CD4-positive, CD25-positive, alpha-beta regulatory T cell (primary cell): Measurements from ENCODE around the gene GBE1. TPM values are rescaled to one million over a fixed set of nuclear protein-coding genes. Genes with fewer than 3 reads are reported as not detected.

Source experiments
- ATAC-seq, 2 donors: fragments of 150-1000 bp; cut with Tn5 transposase; one replicate each; pipeline ENCODE4 v1.10.0; 2021; ENCODE audit warnings: low read depth in 2 of 2, moderate number of reproducible peaks in 2 of 2, moderate library complexity in 1 of 2
- DNase-seq, 3 donors: peaks; one replicate each; pipeline versions ENCODE4 v3.0.0 to v3.0.0-alpha.2; 2012 to 2022; ENCODE audit warnings: mixed read lengths in 1 of 3
- H3K27ac ChIP-seq: one replicate; pipeline ENCODE4 v1.7.0; 2013; ENCODE audit warnings: mild to moderate bottlenecking, low read length; ENCODE audit not compliant: insufficient read depth, poor library complexity, severe bottlenecking
- H3K27me3 ChIP-seq: one replicate; pipeline ENCODE4 v1.7.0; 2013; ENCODE audit warnings: low read length; ENCODE audit not compliant: control insufficient read depth, insufficient read depth
- H3K36me3 ChIP-seq: one replicate; pipeline ENCODE4 v1.7.0; 2013; ENCODE audit warnings: mild to moderate bottlenecking, low read length, moderate library complexity; ENCODE audit not compliant: control insufficient read depth, insufficient read depth
- H3K4me1 ChIP-seq: 2 replicates; pipeline ENCODE4 v1.7.0; 2013; ENCODE audit warnings: mild to moderate bottlenecking, low read length; ENCODE audit not compliant: insufficient read depth, control insufficient read depth, poor library complexity, severe bottlenecking
- H3K4me3 ChIP-seq: one replicate; pipeline ENCODE4 v1.7.0; 2013; ENCODE audit warnings: low read depth, mild to moderate bottlenecking, low read length, moderate library complexity
- H3K9me3 ChIP-seq, 2 experiments: 1 replicate in 1 of 2; 2 replicates in 1 of 2; pipeline ENCODE4 v1.7.0; 2013; ENCODE audit warnings: low read length in 2 of 2, mild to moderate bottlenecking in 1 of 2, moderate library complexity in 1 of 2; ENCODE audit not compliant: control insufficient read depth in 2 of 2
- H3K27ac Mint-ChIP-seq, 3 donors: one replicate each; pipeline ENCODE4 v1.8.0; 2020 to 2022; ENCODE audit warnings: mild to moderate bottlenecking in 3 of 3, mixed read lengths in 3 of 3, moderate library complexity in 2 of 3
- H3K27me3 Mint-ChIP-seq: one replicate; pipeline ENCODE4 v1.8.0; 2022; ENCODE audit warnings: mild to moderate bottlenecking, mixed read lengths
- H3K36me3 Mint-ChIP-seq: one replicate; pipeline ENCODE4 v1.8.0; 2020; ENCODE audit warnings: mixed read lengths
- H3K4me1 Mint-ChIP-seq, 4 donors: one replicate each; pipeline ENCODE4 v1.8.0; 2020 to 2022; ENCODE audit warnings: mixed read lengths in 4 of 4, mild to moderate bottlenecking in 1 of 4
- H3K4me3 Mint-ChIP-seq, 4 donors: one replicate each; pipeline ENCODE4 v1.8.0; 2020 to 2022; ENCODE audit warnings: mild to moderate bottlenecking in 4 of 4, mixed read lengths in 4 of 4, moderate library complexity in 3 of 4
- H3K9me3 Mint-ChIP-seq, 7 donors: one replicate each; pipeline ENCODE4 v1.8.0; 2020 to 2022; ENCODE audit warnings: mixed read lengths in 7 of 7, mild to moderate bottlenecking in 3 of 7, moderate library complexity in 2 of 7
- polyA plus RNA-seq, 4 donors: library from polyadenylated mRNA; unstranded; fragments of 300-500 nt; fragmentation: Illumina TruSeq; gene quantifications; one replicate each; pipeline ENCODE4 v1.2.3, GENCODE V29; 2021
- total RNA-seq: library from RNA; stranded (reverse); gene quantifications from one replicate; pipeline ENCODE4 v1.2.3, GENCODE V29; 2022

GBE1 gene
- total and polyA plus RNA-seq, 5 donors from 2014 or later = 5.2 to 9.7 (median 8.6) TPM

GRCh38 chr3:81484520-81484919 is 276.9 kb downstream of the GBE1 start:
- Histone ChIP-seq H3K9me3 (no peaks in the 10 kb centered on the region), H3K27ac (no peak overlapping the region), H3K4me3 (no peak overlapping the region), H3K27me3 (no peaks in the 10 kb centered on the region), H3K36me3 (no peaks in the 10 kb centered on the region), H3K4me1 (no peaks in the 10 kb centered on the region)
- peaks cover 0 to 4% (median 1%) of the 10 kb centered on the region in 7 donors for H3K9me3 Mint-ChIP-seq
- no peak for DNase-seq
- no peaks in the 10 kb centered on the region for H3K36me3 Mint-ChIP-seq
- H3K4me3 Mint-ChIP-seq = no peak overlapping the region
- H3K4me1 Mint-ChIP-seq = no peaks in the 10 kb centered on the region
- H3K27me3 Mint-ChIP-seq = no peaks in the 10 kb centered on the region
- ATAC-seq = no peak
- no peak overlapping the region for H3K27ac Mint-ChIP-seq

DNA sequence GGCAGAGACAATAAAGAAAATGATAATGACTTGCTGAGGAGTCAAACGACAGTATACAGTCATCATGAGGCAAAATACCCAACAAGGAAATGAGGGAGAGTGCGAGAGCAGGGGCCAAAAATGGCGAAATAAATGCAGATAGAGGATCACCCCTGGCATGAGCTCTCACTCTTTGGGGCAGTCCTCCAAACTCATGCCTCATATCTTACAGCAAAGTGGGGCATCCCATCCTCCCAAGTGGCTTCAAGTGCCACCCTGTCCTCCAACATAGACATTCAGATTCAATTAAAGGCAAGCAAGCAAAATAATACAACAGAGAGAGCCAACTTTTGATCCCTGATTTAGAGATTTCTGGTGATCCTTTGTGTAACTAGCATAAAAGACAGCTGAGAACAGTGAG is 278.4 kb downstream of the GBE1 start:
- no peaks in the 10 kb centered on the region for H3K27me3 ChIP-seq
- Mint-ChIP-seq H3K36me3 (no peaks in the 10 kb centered on the region), H3K27ac (no peak overlapping the region), H3K4me1 (no peaks in the 10 kb centered on the region), H3K9me3 (peaks cover 0 to 4% (median 1%) of the 10 kb centered on the region in 7 donors), H3K4me3 (no peak overlapping the region), H3K27me3 (no peaks in the 10 kb centered on the region)
- no peaks in the 10 kb centered on the region for H3K36me3 ChIP-seq
- H3K27ac ChIP-seq = no peak overlapping the region
- no peaks in the 10 kb centered on the region for H3K4me1 ChIP-seq
- H3K9me3 ChIP-seq = no peaks in the 10 kb centered on the region
- ATAC-seq (no peak), DNase-seq (no peak)
- no peak overlapping the region for H3K4me3 ChIP-seq

GRCh38 chr3:81477740-81478139 is 283.7 kb downstream of the GBE1 start:
- Mint-ChIP-seq H3K4me3 (no peak overlapping the region), H3K9me3 (peaks cover 0 to 5% (median 3%) of the 10 kb centered on the region in 7 donors), H3K4me1 (no peaks in the 10 kb centered on the region), H3K27me3 (no peaks in the 10 kb centered on the region), H3K27ac (no peak overlapping the region), H3K36me3 (no peaks in the 10 kb centered on the region)
- Histone ChIP-seq H3K27ac (no peak overlapping the region), H3K9me3 (no peaks in the 10 kb centered on the region), H3K27me3 (no peaks in the 10 kb centered on the region), H3K4me1 (no peaks in the 10 kb centered on the region), H3K4me3 (no peak overlapping the region), H3K36me3 (no peaks in the 10 kb centered on the region)
- no peak for DNase-seq
- ATAC-seq = no peak

GRCh38 chr3:81476692-81477091 is 284.8 kb downstream of the GBE1 start:
- H3K27me3 Mint-ChIP-seq = no peaks in the 10 kb centered on the region
- H3K36me3 ChIP-seq = no peaks in the 10 kb centered on the region
- H3K4me3 Mint-ChIP-seq = no peak overlapping the region
- DNase-seq = no peak
- H3K9me3 ChIP-seq = no peaks in the 10 kb centered on the region
- H3K4me1 Mint-ChIP-seq = no peaks in the 10 kb centered on the region
- H3K9me3 Mint-ChIP-seq = peaks cover 0 to 5% (median 1%) of the 10 kb centered on the region in 7 donors
- ATAC-seq = no peak
- no peaks in the 10 kb centered on the region for H3K4me1 ChIP-seq
- H3K36me3 Mint-ChIP-seq = no peaks in the 10 kb centered on the region
- H3K27ac Mint-ChIP-seq = no peak overlapping the region
- no peaks in the 10 kb centered on the region for H3K27me3 ChIP-seq
- H3K27ac ChIP-seq = no peak overlapping the region
- no peak overlapping the region for H3K4me3 ChIP-seq

- Mint-ChIP-seq H3K27me3 (no peaks in the 10 kb centered on the region), H3K4me3 (no peak overlapping the region), H3K9me3 (peaks cover 0 to 8% (median 2%) of the 10 kb centered on the region in 7 donors), H3K4me1 (no peaks in the 10 kb centered on the region), H3K27ac (no peak overlapping the region), H3K36me3 (no peaks in the 10 kb centered on the region)
- no peak overlapping the region for H3K27ac ChIP-seq
- ATAC-seq (no peak), DNase-seq (no peak)
- no peaks in the 10 kb centered on the region for H3K36me3 ChIP-seq
- no peaks in the 10 kb centered on the region for H3K9me3 ChIP-seq
- H3K4me1 ChIP-seq = no peaks in the 10 kb centered on the region
- no peak overlapping the region for H3K4me3 ChIP-seq
- no peaks in the 10 kb centered on the region for H3K27me3 ChIP-seq
Measured at GRCh38 chr3:81472600-81473362, 288.7 kb downstream of the GBE1 start.

DNA sequence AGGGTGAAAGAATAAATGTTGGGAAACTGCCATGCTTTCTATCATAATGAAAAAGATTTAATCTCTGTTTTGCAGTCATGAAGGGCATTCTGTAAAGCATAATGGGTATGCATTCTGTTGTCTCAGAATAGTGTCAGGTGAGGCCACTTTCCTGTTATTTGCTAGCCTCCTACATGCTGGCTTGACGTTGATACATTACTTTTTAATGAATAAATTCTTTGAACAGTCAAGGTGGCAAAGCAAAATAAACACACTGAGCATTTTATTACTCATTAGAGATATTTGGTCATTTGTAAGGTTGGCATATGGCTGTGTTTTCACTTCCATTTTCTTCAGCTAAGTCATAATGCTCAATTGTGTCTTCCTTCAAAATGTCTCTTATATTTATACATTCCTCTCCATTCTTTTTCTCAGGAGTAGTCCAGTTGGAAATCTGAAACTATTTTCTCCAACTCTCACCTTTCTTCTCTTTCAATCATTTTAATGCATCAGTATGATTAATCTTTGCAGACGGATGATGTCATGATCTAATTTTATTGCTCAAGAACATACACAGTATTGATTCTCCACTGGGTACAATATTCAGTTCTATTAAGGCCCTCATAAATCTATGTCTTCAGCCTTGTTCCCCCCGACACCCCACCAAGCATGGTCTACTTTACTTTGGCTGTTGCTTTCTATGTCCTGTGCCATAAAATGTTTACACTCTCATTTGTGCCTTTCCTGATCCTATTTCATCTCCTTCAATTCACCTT is 290.7 kb downstream of the GBE1 start:
- Histone ChIP-seq H3K27me3 (no peaks in the 10 kb centered on the region), H3K9me3 (no peaks in the 10 kb centered on the region), H3K27ac (no peak overlapping the region), H3K36me3 (no peaks in the 10 kb centered on the region), H3K4me3 (no peak overlapping the region), H3K4me1 (no peaks in the 10 kb centered on the region)
- Mint-ChIP-seq H3K27me3 (no peaks in the 10 kb centered on the region), H3K4me3 (no peak overlapping the region), H3K9me3 (peaks cover 0 to 6% (median 2%) of the 10 kb centered on the region in 7 donors), H3K36me3 (no peaks in the 10 kb centered on the region), H3K4me1 (no peaks in the 10 kb centered on the region), H3K27ac (no peak overlapping the region)
- no peak for DNase-seq
- no peak for ATAC-seq

DNA sequence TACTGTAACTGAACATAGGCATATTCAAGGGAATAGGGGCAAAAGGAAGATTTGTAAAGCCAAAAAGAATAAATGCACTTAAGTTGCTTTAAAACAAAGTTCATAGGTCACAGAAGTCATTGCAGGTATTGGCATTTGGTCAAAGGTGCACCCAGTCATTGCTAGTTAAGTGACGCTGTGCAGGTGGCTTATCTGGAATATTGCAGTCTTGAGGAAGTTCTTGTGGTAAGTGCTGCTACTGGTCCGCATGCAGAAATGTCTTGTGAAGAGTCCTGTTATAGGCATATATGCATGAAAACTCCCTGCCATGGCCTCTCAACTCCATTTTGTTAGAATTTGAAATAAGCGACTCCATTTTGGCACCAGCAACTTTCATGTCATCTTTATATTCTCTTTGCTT is 293.1 kb downstream of the GBE1 start:
- Mint-ChIP-seq H3K9me3 (peaks cover 0 to 6% (median 0%) of the 10 kb centered on the region in 7 donors), H3K27me3 (no peaks in the 10 kb centered on the region), H3K4me3 (no peak overlapping the region), H3K4me1 (no peaks in the 10 kb centered on the region), H3K27ac (no peak overlapping the region), H3K36me3 (no peaks in the 10 kb centered on the region)
- no peak overlapping the region for H3K4me3 ChIP-seq
- no peak overlapping the region for H3K27ac ChIP-seq
- no peaks in the 10 kb centered on the region for H3K27me3 ChIP-seq
- no peaks in the 10 kb centered on the region for H3K36me3 ChIP-seq
- H3K9me3 ChIP-seq = no peaks in the 10 kb centered on the region
- ATAC-seq (no peak), DNase-seq (no peak)
- no peaks in the 10 kb centered on the region for H3K4me1 ChIP-seq

- Histone ChIP-seq H3K4me3 (no peak overlapping the region), H3K4me1 (no peaks in the 10 kb centered on the region), H3K27ac (no peak overlapping the region), H3K36me3 (no peaks in the 10 kb centered on the region), H3K27me3 (no peaks in the 10 kb centered on the region), H3K9me3 (no peaks in the 10 kb centered on the region)
- Mint-ChIP-seq H3K4me3 (no peak overlapping the region), H3K9me3 (peaks cover 0 to 7% (median 0%) of the 10 kb centered on the region in 7 donors), H3K27ac (no peak overlapping the region), H3K27me3 (no peaks in the 10 kb centered on the region), H3K36me3 (no peaks in the 10 kb centered on the region), H3K4me1 (no peaks in the 10 kb centered on the region)
- DNase-seq = no peak
- ATAC-seq = no peak
Measured at GRCh38 chr3:81466201-81466560, 295.3 kb downstream of the GBE1 start.
